HG02610 (cell line): Measurements from ENCODE around the gene CEACAM5.

ENCODE experiments used
- ATAC-seq: cut with Tn5 transposase; IDR thresholded peaks from one replicate; pipeline ENCODE4 v1.9.1; 2021; ENCODE audit warnings: mild to moderate bottlenecking, moderate library complexity; ENCODE audit not compliant: unreplicated experiment

Gene CEACAM5

GRCh38 chr19:41708481-41708880 lies at the start of gene CEACAM5:
CEACAM5 (plus strand) TSS chr19:41708626; CDS start chr19:41708732, 106 bp downstream.
- ATAC-seq = no peak

GRCh38 chr19:41666075-41666474 lies 42.4 kb upstream of the CEACAM5 start:
- ATAC-seq = no peak

- no peak for ATAC-seq
These were observed 40.1 kb upstream of the CEACAM5 start for GRCh38 chr19:41668315-41668714.

- ATAC-seq = no peak
These were observed 37.7 kb upstream of the CEACAM5 start for GRCh38 chr19:41670755-41671154.

- no peak for ATAC-seq
These were observed 36.9 kb upstream of the CEACAM5 start for GRCh38 chr19:41671486-41671885.

GRCh38 chr19:41682437-41682836 lies 26.0 kb upstream of the CEACAM5 start:
- no peak for ATAC-seq

GRCh38 chr19:41687419-41687818 lies 21.0 kb upstream of the CEACAM5 start:
- no peak for ATAC-seq

- ATAC-seq = no peak
These were observed 20.3 kb upstream of the CEACAM5 start, which contains the start of gene CEACAM7 for GRCh38 chr19:41688098-41688497. CEACAM7 (minus strand) TSS chr19:41688270; CDS start chr19:41688165, 105 bp downstream.

- no peak for ATAC-seq
These were observed 19.7 kb upstream of the CEACAM5 start for GRCh38 chr19:41688687-41689086.

- ATAC-seq = no peak
These were observed 18.2 kb upstream of the CEACAM5 start for GRCh38 chr19:41689993-41690800.

- no peak for ATAC-seq
These were observed 17.7 kb upstream of the CEACAM5 start for GRCh38 chr19:41690801-41691065.

- ATAC-seq = no peak
These were observed 17.0 kb upstream of the CEACAM5 start for GRCh38 chr19:41691268-41691970.

GRCh38 chr19:41694196-41694595 lies 14.2 kb upstream of the CEACAM5 start:
- no peak for ATAC-seq

- no peak for ATAC-seq
These were observed 13.4 kb upstream of the CEACAM5 start for GRCh38 chr19:41694831-41695635.

- ATAC-seq = no peak
These were observed 12.7 kb upstream of the CEACAM5 start for GRCh38 chr19:41695745-41696144.

- no peak for ATAC-seq
These were observed 11.8 kb upstream of the CEACAM5 start for GRCh38 chr19:41696402-41697197.

GRCh38 chr19:41697198-41697855 lies 11.1 kb upstream of the CEACAM5 start:
- no peak for ATAC-seq

- ATAC-seq = no peak
These were observed 9.6 kb upstream of the CEACAM5 start for GRCh38 chr19:41698746-41699230.

- no peak for ATAC-seq
These were observed 9.0 kb upstream of the CEACAM5 start for GRCh38 chr19:41699231-41699967.
